ENCODE data around the gene GHDC. TPM values are rescaled to one million over a fixed set of nuclear protein-coding genes. Genes with fewer than 3 reads are reported as not detected.
"Not testable (repeated sequence)": the region's sequence is repeated elsewhere in the genome, so short reads cannot be mapped to it uniquely, and the experiment has no call there.

Gene GHDC, protein sequence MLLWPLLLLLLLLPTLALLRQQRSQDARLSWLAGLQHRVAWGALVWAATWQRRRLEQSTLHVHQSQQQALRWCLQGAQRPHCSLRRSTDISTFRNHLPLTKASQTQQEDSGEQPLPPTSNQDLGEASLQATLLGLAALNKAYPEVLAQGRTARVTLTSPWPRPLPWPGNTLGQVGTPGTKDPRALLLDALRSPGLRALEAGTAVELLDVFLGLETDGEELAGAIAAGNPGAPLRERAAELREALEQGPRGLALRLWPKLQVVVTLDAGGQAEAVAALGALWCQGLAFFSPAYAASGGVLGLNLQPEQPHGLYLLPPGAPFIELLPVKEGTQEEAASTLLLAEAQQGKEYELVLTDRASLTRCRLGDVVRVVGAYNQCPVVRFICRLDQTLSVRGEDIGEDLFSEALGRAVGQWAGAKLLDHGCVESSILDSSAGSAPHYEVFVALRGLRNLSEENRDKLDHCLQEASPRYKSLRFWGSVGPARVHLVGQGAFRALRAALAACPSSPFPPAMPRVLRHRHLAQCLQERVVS
- polyA plus RNA-seq (2013, experiment 1 of 2) = 7.5 TPM
- polyA plus RNA-seq (2013, experiment 2 of 2) = 7.3 TPM

DNA sequence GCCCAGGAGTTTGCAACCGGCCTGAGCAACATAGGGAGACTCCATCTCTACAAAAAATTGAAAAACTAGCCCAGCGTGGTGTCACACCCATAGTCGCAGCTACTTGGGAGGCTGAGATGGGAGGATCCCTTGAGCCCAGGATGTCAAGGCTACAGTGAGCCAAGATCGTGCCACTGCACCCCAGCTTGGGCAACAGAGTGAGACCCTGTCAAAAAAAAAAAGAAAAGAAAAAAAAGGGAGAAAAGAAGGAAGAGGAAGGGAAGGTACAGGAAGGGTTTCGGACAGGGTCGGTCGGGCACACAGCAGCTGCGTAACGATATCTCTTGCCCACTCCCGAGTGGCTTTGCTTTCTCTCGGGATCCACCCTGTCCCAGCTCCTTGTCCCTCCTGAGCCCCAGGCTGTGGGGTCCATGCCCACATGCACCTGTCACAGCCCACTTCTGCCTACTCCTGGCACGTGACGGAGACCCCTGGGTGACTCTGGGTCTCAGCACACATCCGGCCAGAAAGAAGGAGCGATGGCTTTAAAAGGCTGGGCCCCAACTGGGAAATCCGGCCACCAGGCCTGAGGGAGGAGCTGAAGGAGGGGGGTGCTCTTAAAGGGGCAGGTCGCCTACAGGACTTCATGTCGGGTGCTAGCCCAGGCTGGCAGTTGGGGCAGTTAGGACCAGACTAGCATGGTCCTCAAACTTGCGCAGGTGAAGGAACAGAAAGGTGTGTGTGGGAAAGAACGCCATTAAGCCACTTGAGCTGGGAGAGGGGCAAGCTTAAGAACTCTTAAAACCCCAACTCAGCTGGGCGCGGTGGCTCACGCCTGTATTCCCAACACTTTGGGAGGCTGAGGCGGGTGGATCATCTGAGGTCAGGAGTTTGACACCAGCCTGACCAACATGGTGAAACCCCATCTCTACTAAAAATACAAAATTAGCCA lies at the start of gene GHDC:
GHDC (minus strand) TSS at position 526 of the 931 bp plus-strand sequence. CDS start 913 bp downstream, outside the sequence.
- 57 to 69% methylated on average over 16 to 20 of the region's 24 CpGs for WGBS, 2 experiments (ENCODE audit: insufficient coverage in 2 of 2)
- Histone ChIP-seq H3K9me3 (ENCODE audit: control insufficient read depth, low read length) (no peaks in the 10 kb centered on the region), H3K27ac (ENCODE audit: low read depth, low read length, severe bottlenecking) (no peak within 1 kb of the TSS), H3K4me3 (ENCODE audit: extremely low read depth, insufficient read depth, low read length, poor library complexity, severe bottlenecking) (peak within 1 kb of the TSS; percentile 32), H3K4me1 (ENCODE audit: control insufficient read depth, insufficient read depth, low read length, poor library complexity, severe bottlenecking) (no peaks in the 10 kb centered on the region), H3K36me3 (ENCODE audit: control insufficient read depth, insufficient read depth, low read length) (no peaks in the 10 kb centered on the region)

DNA sequence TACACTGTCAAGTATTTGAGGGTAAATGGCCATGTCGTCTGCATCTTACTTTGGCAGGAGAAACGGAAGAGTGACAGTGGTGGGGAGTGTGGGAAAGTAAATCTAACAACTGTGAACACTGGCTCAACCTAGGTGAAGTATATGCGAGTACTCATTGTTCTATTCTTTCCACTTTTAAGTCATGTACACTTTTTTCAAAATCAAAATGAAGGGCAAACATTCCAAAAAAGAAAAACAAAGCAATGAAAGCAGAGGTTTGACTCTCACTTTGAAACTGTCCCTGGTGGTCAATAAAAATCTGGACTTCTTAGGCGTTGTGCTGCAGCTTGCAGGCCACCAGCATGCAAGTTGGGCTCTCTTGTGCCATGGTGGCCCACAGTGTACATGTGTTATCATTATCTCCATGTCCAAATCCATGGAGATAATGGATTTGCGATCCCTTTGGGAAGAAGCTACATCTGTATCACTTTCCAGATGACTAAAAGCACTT lies 49.2 kb upstream of the GHDC start:
- H3K4me1 ChIP-seq (ENCODE audit: control insufficient read depth, insufficient read depth, low read length, poor library complexity, severe bottlenecking) = peaks cover 6% of the 10 kb centered on the region
- H3K36me3 ChIP-seq (ENCODE audit: control insufficient read depth, insufficient read depth, low read length) = peaks cover 6% of the 10 kb centered on the region
- no peak overlapping the region for H3K27ac ChIP-seq (ENCODE audit: low read depth, low read length, severe bottlenecking)
- H3K9me3 ChIP-seq (ENCODE audit: control insufficient read depth, low read length) = peaks cover 4% of the 10 kb centered on the region
- 87 to 93% methylated on average over 3 to 4 of the region's 5 CpGs for WGBS, 2 experiments (ENCODE audit: insufficient coverage in 2 of 2)
- no peak overlapping the region for H3K4me3 ChIP-seq (ENCODE audit: extremely low read depth, insufficient read depth, low read length, poor library complexity, severe bottlenecking)

DNA sequence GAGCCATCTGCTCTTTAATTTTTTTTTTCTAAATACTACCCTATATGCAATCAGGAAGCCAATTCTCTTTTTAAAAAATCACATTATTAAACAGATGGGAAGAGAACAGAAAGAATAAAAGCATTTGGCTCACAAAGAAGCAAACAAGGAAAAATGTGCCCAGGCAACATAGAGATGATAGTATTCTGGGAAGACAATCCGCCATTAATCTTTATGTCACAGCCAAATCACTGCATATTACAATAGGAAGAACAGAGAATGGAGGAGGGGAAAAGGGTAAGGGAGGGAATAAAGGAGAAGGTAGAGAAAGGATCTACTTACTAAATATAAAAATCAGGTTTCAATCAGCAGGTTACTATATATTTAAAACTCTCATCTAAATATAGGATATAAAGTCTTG lies 47.6 kb upstream of the GHDC start:
- Histone ChIP-seq H3K9me3 (ENCODE audit: control insufficient read depth, low read length) (no peaks in the 10 kb centered on the region), H3K4me3 (ENCODE audit: extremely low read depth, insufficient read depth, low read length, poor library complexity, severe bottlenecking) (no peak overlapping the region), H3K4me1 (ENCODE audit: control insufficient read depth, insufficient read depth, low read length, poor library complexity, severe bottlenecking) (no peaks in the 10 kb centered on the region), H3K36me3 (ENCODE audit: control insufficient read depth, insufficient read depth, low read length) (no peaks in the 10 kb centered on the region), H3K27ac (ENCODE audit: low read depth, low read length, severe bottlenecking) (no peak overlapping the region)
- no CpG with 5 or more reads among the region's 1 CpG for WGBS, 2 experiments (ENCODE audit: insufficient coverage in 2 of 2)

DNA sequence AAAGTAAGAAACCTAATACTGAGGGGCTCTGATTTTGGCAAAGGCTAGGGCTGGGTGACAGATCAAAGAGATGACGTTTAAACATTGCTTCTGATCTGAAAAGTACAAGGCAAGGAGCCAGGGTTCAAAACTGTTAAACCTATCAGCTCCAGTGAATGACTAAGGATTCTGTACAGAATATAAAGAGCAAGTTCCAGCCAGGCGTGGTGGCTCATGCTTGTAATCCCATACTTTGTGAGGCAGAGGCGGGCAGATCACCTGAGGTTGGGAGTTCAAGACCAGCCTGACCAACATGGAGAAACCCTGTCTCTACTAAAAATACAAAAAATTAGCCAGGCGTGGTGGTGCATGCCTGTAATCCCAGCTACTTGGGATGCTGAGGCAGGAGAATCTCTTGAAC lies 46.6 kb upstream of the GHDC start:
- H3K27ac ChIP-seq (ENCODE audit: low read depth, low read length, severe bottlenecking); H3K4me1 ChIP-seq (ENCODE audit: control insufficient read depth, insufficient read depth, low read length, poor library complexity, severe bottlenecking); H3K9me3 ChIP-seq (ENCODE audit: control insufficient read depth, low read length); H3K36me3 ChIP-seq (ENCODE audit: control insufficient read depth, insufficient read depth, low read length); H3K4me3 ChIP-seq (ENCODE audit: extremely low read depth, insufficient read depth, low read length, poor library complexity, severe bottlenecking): not testable (repeated sequence)
- WGBS, 2 experiments (ENCODE audit: insufficient coverage in 2 of 2) = 91 to 97% methylated on average over 3 of the region's 4 CpGs

DNA sequence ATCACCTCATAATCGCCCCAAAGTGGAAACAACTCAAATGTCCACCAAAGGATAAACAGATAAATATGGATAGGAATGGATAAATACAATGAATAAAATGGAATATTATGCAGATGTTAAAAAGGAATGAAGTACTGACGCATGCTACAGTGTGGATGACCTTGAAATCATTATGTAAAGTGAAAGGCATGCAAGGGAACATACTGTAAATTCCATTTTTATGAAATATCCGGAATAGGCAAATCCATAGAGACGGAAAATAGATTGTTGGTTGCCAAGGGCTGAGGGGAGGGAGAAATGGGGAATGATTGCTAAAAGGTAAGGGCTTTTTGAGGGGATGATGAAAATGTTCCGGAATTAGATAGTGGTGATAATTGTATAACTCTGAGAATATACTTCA lies 45.9 kb upstream of the GHDC start:
- H3K4me3 ChIP-seq (ENCODE audit: extremely low read depth, insufficient read depth, low read length, poor library complexity, severe bottlenecking) = no peak overlapping the region
- WGBS, 2 experiments (ENCODE audit: insufficient coverage in 2 of 2) = 94 to 96% methylated on average over 4 of the region's 5 CpGs

DNA sequence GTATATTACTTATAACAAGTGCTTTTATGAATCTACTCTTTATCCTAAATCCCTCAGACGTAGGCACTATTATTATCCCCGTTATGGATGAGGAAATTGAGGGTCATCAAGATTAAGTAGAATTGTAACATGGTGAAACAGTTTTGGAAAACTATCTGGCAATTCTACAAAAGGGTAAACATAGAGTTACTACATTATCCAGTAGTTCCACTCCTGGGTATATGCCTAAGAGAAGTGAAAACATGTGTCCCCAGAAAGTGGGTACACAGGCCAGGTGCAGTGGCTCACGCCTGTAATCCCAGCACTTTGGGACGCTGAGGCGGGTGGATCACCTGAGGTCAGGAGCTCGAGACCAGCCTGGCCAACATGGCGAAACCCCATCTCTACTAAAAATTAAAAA lies 45.3 kb upstream of the GHDC start:
- WGBS, 2 experiments (ENCODE audit: insufficient coverage in 2 of 2) = 96 to 100% methylated on average over 2 to 3 of the region's 7 CpGs
- not testable (repeated sequence) for H3K27ac ChIP-seq (ENCODE audit: low read depth, low read length, severe bottlenecking); H3K4me1 ChIP-seq (ENCODE audit: control insufficient read depth, insufficient read depth, low read length, poor library complexity, severe bottlenecking); H3K9me3 ChIP-seq (ENCODE audit: control insufficient read depth, low read length); H3K4me3 ChIP-seq (ENCODE audit: extremely low read depth, insufficient read depth, low read length, poor library complexity, severe bottlenecking); H3K36me3 ChIP-seq (ENCODE audit: control insufficient read depth, insufficient read depth, low read length)

More for the DNA sequence above, 45.9 kb upstream of the GHDC start:
- Histone ChIP-seq H3K4me1 (ENCODE audit: control insufficient read depth, insufficient read depth, low read length, poor library complexity, severe bottlenecking) (no peaks in the 10 kb centered on the region), H3K9me3 (ENCODE audit: control insufficient read depth, low read length) (no peaks in the 10 kb centered on the region), H3K36me3 (ENCODE audit: control insufficient read depth, insufficient read depth, low read length) (no peaks in the 10 kb centered on the region), H3K27ac (ENCODE audit: low read depth, low read length, severe bottlenecking) (no peak overlapping the region)

DNA sequence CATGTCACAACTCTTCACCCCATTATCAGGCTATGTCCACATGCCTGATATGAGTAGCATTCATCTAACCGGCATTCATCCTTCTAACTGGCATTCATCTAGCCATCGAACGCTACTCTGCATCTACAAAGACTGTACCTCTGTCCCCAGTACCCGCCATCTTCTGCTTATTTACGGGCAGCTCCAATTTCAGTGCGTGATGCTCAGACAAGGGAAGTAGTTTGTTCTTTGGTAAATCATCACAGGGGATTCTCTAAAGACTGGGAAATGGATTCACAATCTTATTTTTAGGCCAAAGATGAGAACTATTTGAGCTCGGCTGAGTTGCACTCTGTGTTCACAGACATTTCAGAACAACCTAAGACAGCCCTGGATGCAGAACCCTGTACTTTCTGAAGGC lies 42.5 kb upstream of the GHDC start:
- Histone ChIP-seq H3K9me3 (ENCODE audit: control insufficient read depth, low read length) (no peaks in the 10 kb centered on the region), H3K36me3 (ENCODE audit: control insufficient read depth, insufficient read depth, low read length) (no peaks in the 10 kb centered on the region), H3K4me1 (ENCODE audit: control insufficient read depth, insufficient read depth, low read length, poor library complexity, severe bottlenecking) (no peaks in the 10 kb centered on the region), H3K27ac (ENCODE audit: low read depth, low read length, severe bottlenecking) (no peak overlapping the region), H3K4me3 (ENCODE audit: extremely low read depth, insufficient read depth, low read length, poor library complexity, severe bottlenecking) (no peak overlapping the region)
- WGBS, 2 experiments (ENCODE audit: insufficient coverage in 2 of 2) = 88 to 90% methylated on average over 2 of the region's 7 CpGs

DNA sequence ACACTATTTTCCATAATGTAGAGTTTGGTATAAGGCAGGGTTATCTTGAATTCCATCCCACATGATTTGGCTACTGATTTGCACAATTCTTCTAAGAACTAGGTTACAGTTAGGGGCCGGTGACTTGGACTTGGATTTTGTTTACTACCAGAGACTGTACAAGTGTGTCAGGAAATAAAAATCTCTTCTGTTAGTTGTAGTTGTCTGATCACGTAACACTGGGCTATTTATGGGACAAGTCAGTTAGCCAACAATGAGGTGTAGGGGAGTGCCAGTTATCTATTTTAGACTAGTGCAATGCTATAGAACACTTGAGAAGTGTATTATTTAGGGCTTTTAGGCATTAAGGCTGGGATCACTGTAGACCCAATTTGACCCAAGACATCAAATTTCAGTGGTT lies 39.7 kb upstream of the GHDC start:
- no peaks in the 10 kb centered on the region for H3K4me1 ChIP-seq (ENCODE audit: control insufficient read depth, insufficient read depth, low read length, poor library complexity, severe bottlenecking)
- no peak overlapping the region for H3K27ac ChIP-seq (ENCODE audit: low read depth, low read length, severe bottlenecking)
- no peak overlapping the region for H3K4me3 ChIP-seq (ENCODE audit: extremely low read depth, insufficient read depth, low read length, poor library complexity, severe bottlenecking)
- WGBS, 2 experiments (ENCODE audit: insufficient coverage in 2 of 2) = 100% methylated on average over 2 of the region's 2 CpGs
- peaks cover 3% of the 10 kb centered on the region for H3K36me3 ChIP-seq (ENCODE audit: control insufficient read depth, insufficient read depth, low read length)
- no peaks in the 10 kb centered on the region for H3K9me3 ChIP-seq (ENCODE audit: control insufficient read depth, low read length)

DNA sequence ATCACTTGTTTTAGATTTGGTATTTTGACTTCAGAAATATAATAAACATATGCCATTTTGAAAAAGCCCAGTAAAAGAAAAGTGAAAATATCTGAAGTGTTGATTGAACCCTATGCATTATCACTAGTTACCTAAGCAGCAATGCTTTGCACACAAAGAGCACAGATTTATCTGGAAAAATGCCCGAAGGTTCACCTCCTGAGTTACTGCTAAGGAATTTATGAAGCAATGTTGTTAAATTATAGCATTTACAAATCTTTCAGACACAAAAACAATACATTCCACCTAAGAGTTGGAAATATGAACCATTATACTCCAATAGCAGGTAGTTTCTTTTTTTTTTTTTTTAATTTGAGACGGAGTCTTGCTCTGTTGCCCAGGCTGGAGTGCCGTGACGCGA lies 38.9 kb upstream of the GHDC start:
- no peak overlapping the region for H3K4me3 ChIP-seq (ENCODE audit: extremely low read depth, insufficient read depth, low read length, poor library complexity, severe bottlenecking)
- no peaks in the 10 kb centered on the region for H3K4me1 ChIP-seq (ENCODE audit: control insufficient read depth, insufficient read depth, low read length, poor library complexity, severe bottlenecking)
- no peak overlapping the region for H3K27ac ChIP-seq (ENCODE audit: low read depth, low read length, severe bottlenecking)
- H3K9me3 ChIP-seq (ENCODE audit: control insufficient read depth, low read length) = no peaks in the 10 kb centered on the region
- H3K36me3 ChIP-seq (ENCODE audit: control insufficient read depth, insufficient read depth, low read length) = peaks cover 3% of the 10 kb centered on the region
- WGBS, 2 experiments (ENCODE audit: insufficient coverage in 2 of 2) = 94 to 100% methylated on average over 3 to 4 of the region's 5 CpGs

DNA sequence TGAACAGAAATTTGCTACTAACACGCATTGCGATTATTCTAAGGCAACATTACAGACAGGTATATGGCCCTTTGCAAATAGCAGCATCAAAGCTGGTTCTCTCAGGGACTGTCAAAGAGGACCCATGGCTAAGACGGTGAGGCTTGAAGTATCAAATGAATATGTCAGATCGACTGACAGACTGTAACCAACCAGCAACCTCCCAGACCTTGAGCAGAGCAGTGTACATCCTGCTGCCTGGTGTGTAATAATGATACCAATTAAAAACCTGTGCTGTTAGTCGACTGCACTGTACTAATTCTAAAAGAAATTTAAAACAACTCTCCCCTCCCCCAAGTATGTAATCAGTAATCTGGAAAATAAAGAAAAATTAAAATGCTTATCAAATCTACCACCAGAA lies 35.9 kb upstream of the GHDC start:
- 93 to 95% methylated on average over 2 to 4 of the region's 5 CpGs for WGBS, 2 experiments (ENCODE audit: insufficient coverage in 2 of 2)
- Histone ChIP-seq H3K36me3 (ENCODE audit: control insufficient read depth, insufficient read depth, low read length) (peaks cover 12% of the 10 kb centered on the region), H3K9me3 (ENCODE audit: control insufficient read depth, low read length) (no peaks in the 10 kb centered on the region), H3K4me1 (ENCODE audit: control insufficient read depth, insufficient read depth, low read length, poor library complexity, severe bottlenecking) (peaks cover 3% of the 10 kb centered on the region), H3K27ac (ENCODE audit: low read depth, low read length, severe bottlenecking) (no peak overlapping the region), H3K4me3 (ENCODE audit: extremely low read depth, insufficient read depth, low read length, poor library complexity, severe bottlenecking) (no peak overlapping the region)

Measured in mesodermal cell (in vitro differentiated cells).